Transverse colon (tissue), 4 donors: ENCODE measurements around the gene FAM200B. TPM values are rescaled to one million over a fixed set of nuclear protein-coding genes. Genes with fewer than 3 reads are reported as not detected.

Source experiments
- DNase-seq: peaks from one replicate; pipeline ENCODE4 v3.0.0-alpha.2; 2019
- H3K27ac ChIP-seq, 4 donors: fragments of 200-600 bp; sonication (generic); 2 replicates each; pipeline ENCODE4 v1.5.1; 2016 to 2018; ENCODE audit warnings: inconsistent platforms in 4 of 4
- H3K27me3 ChIP-seq: fragments of 200-600 bp; sonication (generic); 2 replicates; pipeline ENCODE4 v1.5.1; 2017; ENCODE audit warnings: inconsistent platforms
- H3K36me3 ChIP-seq, 4 donors: fragments of 200-600 bp; sonication (generic); 2 replicates each; pipeline ENCODE4 v1.5.1; 2017 to 2019; ENCODE audit warnings: inconsistent platforms in 4 of 4
- H3K4me1 ChIP-seq, 4 donors: fragments of 200-600 bp; sonication (generic); 2 replicates each; pipeline ENCODE4 v1.5.1; 2017 to 2020; ENCODE audit warnings: inconsistent platforms in 4 of 4
- H3K4me3 ChIP-seq, 4 donors: fragments of 200-600 bp; sonication (generic); 1 replicate in 1 of 4; 2 replicates in 3 of 4; pipeline versions ENCODE4 v1.5.1 to v1.6.1; 2017 to 2019; ENCODE audit warnings: inconsistent platforms in 4 of 4
- H3K9me3 ChIP-seq, 2 donors: fragments of 200-600 bp; sonication (generic); 2 replicates each; pipeline ENCODE4 v1.5.1; 2017 to 2019; ENCODE audit warnings: inconsistent platforms in 2 of 2
- CTCF ChIP-seq, 5 experiments: fragments of 200-600 bp in 3 of 5; fragments of 450-650 bp in 2 of 5; sonication (generic) in 3 of 5; IDR thresholded peaks; 1 replicate in 2 of 5; 2 replicates in 3 of 5; pipeline ENCODE4 v1.5.1; 2016 to 2017; ENCODE audit warnings: antibody characterized with exemption in 5 of 5, inconsistent platforms in 3 of 5, mild to moderate bottlenecking in 2 of 5, moderate library complexity in 1 of 5
- EP300 ChIP-seq: sonication (generic); formaldehyde crosslinking; IDR thresholded peaks from one replicate; pipeline ENCODE4 v1.6.1; 2017; ENCODE audit warnings: antibody characterized with exemption, low read depth
- POLR2A ChIP-seq: fragments of 450-650 bp; IDR thresholded peaks from one replicate; pipeline ENCODE4 v1.6.1; 2016; ENCODE audit warnings: antibody characterized with exemption, mild to moderate bottlenecking, moderate library complexity
- POLR2AphosphoS5 ChIP-seq, 3 donors: sonication (generic); formaldehyde crosslinking; IDR thresholded peaks; one replicate each; pipeline ENCODE4 v1.6.1; 2016; ENCODE audit warnings: antibody characterized with exemption in 3 of 3
- whole genome bisulfite sequencing, 2 donors: methylation state at CpG; one replicate each; pipeline ENCODE4 v1.1.5; 2018; ENCODE audit warnings: low coverage in 1 of 2; 5-methylcytosine and 5-hydroxymethylcytosine counted together
- in situ Hi-C, 4 donors: fragments of 200-750 bp; cut with MboI; loops; one replicate each; pipeline versions ENCODE4 v1.15.0 to v1.15.1; 2017; ENCODE audit warnings: low sequenced_read_pairs in 3 of 4, low pct_ligation_motif_present in 1 of 4, low pct_unique_long_range_greater_than_20kb in 1 of 4
- intact Hi-C: fragments of 100-400 bp; cut with DNase I; formaldehyde crosslinking; loops from one replicate; pipeline ENCODE4 v1.15.1; 2023; ENCODE audit warnings: low total_unique reads
- total RNA-seq, 4 donors: library from RNA; depleted of rRNA; stranded (reverse); fragments of >200 nt; gene quantifications; one replicate each; pipeline ENCODE4 v1.1.0, GENCODE V29; 2016

Gene FAM200B
- total RNA-seq, 4 donors from 2014 or later = 6.4 to 46.6 (median 28.0) TPM

DNA sequence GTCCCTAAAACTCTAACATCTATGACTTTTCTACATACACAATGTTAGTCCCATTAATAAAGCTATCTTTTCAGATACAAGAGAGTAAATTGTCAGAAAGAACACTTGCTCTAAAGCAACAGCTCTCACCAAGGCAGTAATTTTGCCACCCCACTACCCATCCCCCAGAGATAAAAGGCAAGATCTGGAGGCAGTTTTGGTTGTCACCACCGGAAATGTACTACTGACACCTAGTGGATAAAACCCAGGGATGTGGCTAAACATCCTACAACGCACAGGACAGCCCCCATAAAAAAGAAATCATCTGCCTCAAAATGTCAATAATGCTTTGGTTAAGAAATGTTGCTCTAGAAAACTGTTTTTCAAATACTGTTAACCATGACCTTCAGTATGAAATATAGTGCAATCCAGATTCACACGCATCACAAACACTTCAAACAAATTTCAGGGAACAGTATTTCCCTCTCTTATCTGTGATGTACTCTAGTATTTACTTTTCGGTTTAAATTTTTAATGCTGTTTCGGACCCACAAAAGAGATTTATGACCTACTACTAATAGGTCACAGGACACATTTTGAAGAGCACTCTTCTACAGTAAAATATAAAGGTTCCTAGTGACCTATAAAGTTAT, 31.6 kb upstream of the FAM200B start:
- peaks cover 17 to 71% (median 41%) of the 10 kb centered on the region in 4 donors for H3K4me1 ChIP-seq

DNA sequence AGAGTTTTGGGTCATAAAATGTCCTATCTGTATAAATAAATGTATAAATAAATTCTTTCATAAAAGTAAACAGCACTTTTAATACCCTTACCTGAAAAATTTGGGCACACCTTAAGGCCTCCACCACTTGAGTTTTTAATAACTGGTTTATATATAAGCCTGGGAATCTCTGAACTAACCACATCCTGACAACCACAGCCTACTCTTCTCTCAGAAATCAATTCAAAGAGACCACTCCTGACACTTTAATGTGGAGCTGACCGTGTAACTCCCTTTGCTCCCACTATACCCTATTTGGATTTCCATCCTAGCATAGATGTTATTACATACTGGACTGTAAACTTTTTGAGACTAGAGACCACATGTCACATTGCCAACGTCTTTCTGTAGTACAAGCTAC, 30.0 kb upstream of the FAM200B start:
- 33 to 49% methylated on average over 1 to 2 of the region's 2 CpGs for WGBS, 2 donors

More for the DNA sequence above, 31.6 kb upstream of the FAM200B start:
- intact Hi-C loops (loop anchor here (5.0 to 10.0 kb wide), 2 partner anchors 95 to 173 kb away; no protein-coding TSS in a partner anchor), in situ Hi-C loops (loop anchor here in 2 of 4 donors (10.0 to 25.0 kb wide), 2 partner anchors 405 to 413 kb away; no protein-coding TSS in a partner anchor)
- 15 to 27% methylated on average over 4 to 5 of the region's 5 CpGs for WGBS, 2 donors
- Histone ChIP-seq H3K36me3 (no peaks in the 10 kb centered on the region), H3K27me3 (no peaks in the 10 kb centered on the region), H3K27ac (peak overlapping the region; percentile 11 to 100 (median 59)), H3K4me3 (no peak overlapping the region), H3K9me3 (no peaks in the 10 kb centered on the region)
- TF ChIP-seq POLR2AphosphoS5 (IDR thresholded peaks at IDR 0.05) = no peak
- peak; percentile 56 to 65 (median 58) for TF ChIP-seq CTCF (IDR thresholded peaks at IDR 0.05)
- peak; percentile 29 for DNase-seq

GRCh38 chr4:15652191-15652590, 29.4 kb upstream of the FAM200B start:
- 59 to 74% methylated on average over 1 of the region's 1 CpG for WGBS, 2 donors
- intact Hi-C loops (loop anchor here (5.0 kb wide), 1 partner anchor 175 kb away; no protein-coding TSS in a partner anchor), in situ Hi-C loops (no loop called here)
- Histone ChIP-seq H3K27me3 (no peaks in the 10 kb centered on the region), H3K27ac (peak overlapping the region; percentile 97 to 100 (median 98)), H3K4me1 (peaks cover 17 to 70% (median 47%) of the 10 kb centered on the region in 4 donors), H3K36me3 (no peaks in the 10 kb centered on the region), H3K4me3 (no peak overlapping the region), H3K9me3 (no peaks in the 10 kb centered on the region)
- no peak for DNase-seq
- TF ChIP-seq POLR2A = no peak
- TF ChIP-seq POLR2AphosphoS5 (IDR thresholded peaks at IDR 0.05) = no peak
- TF ChIP-seq CTCF (IDR thresholded peaks at IDR 0.05) = no peak
- TF ChIP-seq EP300 = no peak

More for the DNA sequence above, 30.0 kb upstream of the FAM200B start:
- no peaks in the 10 kb centered on the region for H3K27me3 ChIP-seq
- H3K4me3 ChIP-seq = no peak overlapping the region
- in situ Hi-C loops = no loop called here
- no peak for TF ChIP-seq CTCF (IDR thresholded peaks at IDR 0.05)
- no peak for TF ChIP-seq EP300
- no peak for TF ChIP-seq POLR2A
- no peak for TF ChIP-seq POLR2AphosphoS5 (IDR thresholded peaks at IDR 0.05)
- no peaks in the 10 kb centered on the region for H3K36me3 ChIP-seq
- peaks cover 17 to 70% (median 47%) of the 10 kb centered on the region in 4 donors for H3K4me1 ChIP-seq
- H3K9me3 ChIP-seq = no peaks in the 10 kb centered on the region
- intact Hi-C loops = loop anchor here (5.0 kb wide), 1 partner anchor 174 kb away; no protein-coding TSS in a partner anchor
- H3K27ac ChIP-seq = peak overlapping the region; percentile 97 to 100 (median 98)
- no peak for DNase-seq

GRCh38 chr4:15652841-15653240, 28.8 kb upstream of the FAM200B start:
- in situ Hi-C loops (no loop called here), intact Hi-C loops (loop anchor here (5.0 kb wide), 1 partner anchor 176 kb away; no protein-coding TSS in a partner anchor)
- Histone ChIP-seq H3K36me3 (no peaks in the 10 kb centered on the region), H3K27ac (peak overlapping the region; percentile 97 to 100 (median 98)), H3K4me3 (peak overlapping the region in 2 of 4 donors; percentile 84 to 94), H3K4me1 (peaks cover 17 to 66% (median 45%) of the 10 kb centered on the region in 4 donors), H3K9me3 (no peaks in the 10 kb centered on the region), H3K27me3 (no peaks in the 10 kb centered on the region)
- no peak for DNase-seq
- 35 to 52% methylated on average over 4 of the region's 4 CpGs for WGBS, 2 donors
- no peak for TF ChIP-seq POLR2A
- no peak for TF ChIP-seq CTCF (IDR thresholded peaks at IDR 0.05)
- no peak for TF ChIP-seq EP300
- no peak for TF ChIP-seq POLR2AphosphoS5 (IDR thresholded peaks at IDR 0.05)
